Esophagus squamous epithelium (tissue), 4 donors: Measurements from ENCODE around the gene NAV2.

Experiments
- CTCF ChIP-seq, 6 experiments: fragments of 450-650 bp in 4 of 6; fragments of 200-600 bp in 2 of 6; sonication (generic) in 2 of 6; IDR thresholded peaks; one replicate each; pipeline ENCODE4 v1.5.1; 2016 to 2019; ENCODE audit warnings: antibody characterized with exemption in 6 of 6, mild to moderate bottlenecking in 4 of 6, moderate library complexity in 4 of 6
- POLR2A ChIP-seq, 4 donors: fragments of 450-650 bp; IDR thresholded peaks; one replicate each; pipeline ENCODE4 v1.6.1; 2017; ENCODE audit warnings: antibody characterized with exemption in 4 of 4, mild to moderate bottlenecking in 4 of 4, moderate library complexity in 3 of 4

- no peak for TF ChIP-seq CTCF (IDR thresholded peaks at IDR 0.05)
- TF ChIP-seq POLR2A (IDR thresholded peaks at IDR 0.05), result no peak
Measured at GRCh38 chr11:19842505-19842904, 129.9 kb downstream of the NAV2 start.
